ENCODE results near the gene UTP3.

UTP3 gene

GRCh38 chr4:70666369-70666768 lies 22.0 kb upstream of the UTP3 start, which contains the start of gene JCHAIN:
JCHAIN (minus strand) TSS chr4:70666508; CDS start chr4:70666490, 18 bp downstream.
- TF ChIP-seq CTCF (IDR thresholded peaks at IDR 0.05) = no peak

- TF ChIP-seq CTCF (IDR thresholded peaks at IDR 0.05) = no peak
Measured at GRCh38 chr4:70667740-70668535, 20.4 kb upstream of the UTP3 start.

- TF ChIP-seq CTCF (IDR thresholded peaks at IDR 0.05) = no peak
Measured at GRCh38 chr4:70670332-70671014, 17.9 kb upstream of the UTP3 start.

- TF ChIP-seq CTCF (IDR thresholded peaks at IDR 0.05) = no peak
Measured at GRCh38 chr4:70671091-70671490, 17.2 kb upstream of the UTP3 start.

GRCh38 chr4:70674191-70674590 lies 14.1 kb upstream of the UTP3 start:
- no peak for TF ChIP-seq CTCF (IDR thresholded peaks at IDR 0.05)

- no peak for TF ChIP-seq CTCF (IDR thresholded peaks at IDR 0.05)
Measured at GRCh38 chr4:70674731-70675130, 13.6 kb upstream of the UTP3 start.

GRCh38 chr4:70676554-70677090 lies 11.7 kb upstream of the UTP3 start:
- no peak for TF ChIP-seq CTCF (IDR thresholded peaks at IDR 0.05)
